ENCODE measurements around the gene MCTP1.

DNA sequence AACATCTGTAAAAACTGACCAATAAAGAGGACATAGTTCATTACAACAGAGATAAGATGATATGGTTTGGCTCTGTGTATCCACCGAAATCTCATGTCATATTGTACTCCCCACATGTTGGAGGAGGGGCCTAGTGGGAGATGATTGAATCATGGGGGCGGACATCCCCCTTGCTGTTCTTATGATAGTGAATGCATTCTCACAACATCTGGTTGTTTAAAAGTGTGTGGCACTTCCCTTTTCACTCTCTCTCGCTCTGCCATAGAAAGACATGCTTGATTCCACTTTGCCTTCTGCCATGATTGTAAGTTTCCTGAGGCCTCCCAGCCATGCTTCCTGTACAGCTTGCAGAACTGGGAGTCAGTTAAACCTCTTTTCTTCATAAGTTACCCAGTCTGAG lies 373.6 kb downstream of the MCTP1 start:
- TF ChIP-seq, protein P1, sequence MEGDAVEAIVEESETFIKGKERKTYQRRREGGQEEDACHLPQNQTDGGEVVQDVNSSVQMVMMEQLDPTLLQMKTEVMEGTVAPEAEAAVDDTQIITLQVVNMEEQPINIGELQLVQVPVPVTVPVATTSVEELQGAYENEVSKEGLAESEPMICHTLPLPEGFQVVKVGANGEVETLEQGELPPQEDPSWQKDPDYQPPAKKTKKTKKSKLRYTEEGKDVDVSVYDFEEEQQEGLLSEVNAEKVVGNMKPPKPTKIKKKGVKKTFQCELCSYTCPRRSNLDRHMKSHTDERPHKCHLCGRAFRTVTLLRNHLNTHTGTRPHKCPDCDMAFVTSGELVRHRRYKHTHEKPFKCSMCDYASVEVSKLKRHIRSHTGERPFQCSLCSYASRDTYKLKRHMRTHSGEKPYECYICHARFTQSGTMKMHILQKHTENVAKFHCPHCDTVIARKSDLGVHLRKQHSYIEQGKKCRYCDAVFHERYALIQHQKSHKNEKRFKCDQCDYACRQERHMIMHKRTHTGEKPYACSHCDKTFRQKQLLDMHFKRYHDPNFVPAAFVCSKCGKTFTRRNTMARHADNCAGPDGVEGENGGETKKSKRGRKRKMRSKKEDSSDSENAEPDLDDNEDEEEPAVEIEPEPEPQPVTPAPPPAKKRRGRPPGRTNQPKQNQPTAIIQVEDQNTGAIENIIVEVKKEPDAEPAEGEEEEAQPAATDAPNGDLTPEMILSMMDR (IDR thresholded peaks at IDR 0.05 in 2 of 3, conservative IDR thresholded peaks at IDR 0.05 in 1 of 3; ENCODE audit: borderline replicate concordance in 1 of 3, insufficient read depth in 1 of 3, low read depth in 2 of 3, low read length in 2 of 3), result no peak
- TF ChIP-seq POLR2A (IDR thresholded peaks at IDR 0.05; ENCODE audit: borderline replicate concordance, extremely low read depth, insufficient read depth, insufficient read length) (no peak), ZBTB33 (IDR thresholded peaks at IDR 0.05; ENCODE audit: extremely low read depth, insufficient replicate concordance, low read length) (no peak)

Data from HCT116 (cell line).